H9 (cell line): Measurements from ENCODE around the gene SETBP1. TPM values are rescaled to one million over a fixed set of nuclear protein-coding genes. Genes with fewer than 3 reads are reported as not detected.

Source experiments
- DNase-seq: peaks from one replicate; pipeline ENCODE4 v3.0.0-alpha.2; 2017
- H2AFZ ChIP-seq: one replicate; pipeline ENCODE4 v1.6.1; 2013; ENCODE audit warnings: mild to moderate bottlenecking, low read length, control low read depth, moderate library complexity
- H2AK5ac ChIP-seq: 2 replicates; pipeline ENCODE4 v1.6.1; 2013; ENCODE audit warnings: low read length, control low read depth, mixed read lengths; ENCODE audit not compliant: insufficient read length
- H2BK120ac ChIP-seq: one replicate; pipeline ENCODE4 v1.6.1; 2013; ENCODE audit warnings: low read depth, mild to moderate bottlenecking, low read length, control low read depth, inconsistent platforms; ENCODE audit not compliant: poor library complexity, severe bottlenecking
- H2BK12ac ChIP-seq: 2 replicates; pipeline ENCODE4 v1.6.1; 2013; ENCODE audit warnings: low read length, control low read depth, mixed read lengths, low read depth; ENCODE audit not compliant: insufficient read length
- H2BK15ac ChIP-seq: 2 replicates; pipeline ENCODE4 v1.6.1; 2013; ENCODE audit warnings: low read depth, low read length, control low read depth
- H2BK20ac ChIP-seq: one replicate; pipeline ENCODE4 v1.6.1; 2013; ENCODE audit warnings: low read depth, mild to moderate bottlenecking, low read length, control low read depth, inconsistent platforms; ENCODE audit not compliant: poor library complexity, severe bottlenecking
- H2BK5ac ChIP-seq: 2 replicates; pipeline ENCODE4 v1.6.1; 2013; ENCODE audit warnings: low read length, control low read depth, mixed read lengths; ENCODE audit not compliant: insufficient read length
- H3K14ac ChIP-seq: 2 replicates; pipeline ENCODE4 v1.6.1; 2013; ENCODE audit warnings: low read length, control low read depth; ENCODE audit not compliant: insufficient read depth
- H3K18ac ChIP-seq: 2 replicates; pipeline ENCODE4 v1.6.1; 2013; ENCODE audit warnings: low read depth, mild to moderate bottlenecking, mixed read lengths, low read length, control low read depth; ENCODE audit not compliant: insufficient read length
- H3K23ac ChIP-seq: 2 replicates; pipeline ENCODE4 v1.6.1; 2013; ENCODE audit warnings: low read length, control low read depth, mixed read lengths, low read depth; ENCODE audit not compliant: insufficient read length
- H3K23me2 ChIP-seq: 2 replicates; pipeline ENCODE4 v1.6.1; 2013; ENCODE audit warnings: low read depth, mild to moderate bottlenecking, mixed read lengths, low read length, control low read depth; ENCODE audit not compliant: insufficient read length, poor library complexity, severe bottlenecking
- H3K27ac ChIP-seq: 2 replicates; pipeline ENCODE4 v1.5.1; 2013; ENCODE audit warnings: low read length, control low read depth, mixed read lengths, low read depth; ENCODE audit not compliant: insufficient read length
- H3K27me3 ChIP-seq: 2 replicates; pipeline ENCODE4 v1.6.1; 2013; ENCODE audit warnings: low read length, control low read depth, inconsistent platforms; ENCODE audit not compliant: insufficient read depth
- H3K4ac ChIP-seq: 2 replicates; pipeline ENCODE4 v1.6.1; 2013; ENCODE audit warnings: low read depth, mild to moderate bottlenecking, control low read depth, inconsistent platforms, low read length, moderate library complexity
- H3K4me1 ChIP-seq: 2 replicates; pipeline ENCODE4 v1.6.1; 2013; ENCODE audit warnings: low read length, control low read depth, inconsistent platforms; ENCODE audit not compliant: insufficient read depth
- H3K4me2 ChIP-seq: 2 replicates; pipeline ENCODE4 v1.6.1; 2013; ENCODE audit warnings: low read length, control low read depth, mixed read lengths; ENCODE audit not compliant: insufficient read length, insufficient read depth
- H3K56ac ChIP-seq: 2 replicates; pipeline ENCODE4 v1.6.1; 2013; ENCODE audit warnings: low read depth, mild to moderate bottlenecking, mixed read lengths, low read length, control low read depth; ENCODE audit not compliant: insufficient read length
- H3K79me1 ChIP-seq: 2 replicates; pipeline ENCODE4 v1.6.1; 2013; ENCODE audit warnings: low read depth, mild to moderate bottlenecking, moderate library complexity, low read length, control low read depth, inconsistent platforms; ENCODE audit not compliant: insufficient read depth, poor library complexity, severe bottlenecking
- H3K79me2 ChIP-seq: 2 replicates; pipeline ENCODE4 v1.6.1; 2013; ENCODE audit warnings: low read length, control low read depth, inconsistent platforms; ENCODE audit not compliant: insufficient read depth
- H3K9ac ChIP-seq: 2 replicates; pipeline ENCODE4 v1.6.1; 2013; ENCODE audit warnings: low read length, control low read depth, mixed read lengths; ENCODE audit not compliant: insufficient read length; ENCODE audit errors: extremely low read depth
- H3K9me3 ChIP-seq: one replicate; pipeline ENCODE4 v1.6.1; 2013; ENCODE audit warnings: low read depth, low read length, inconsistent platforms; ENCODE audit not compliant: control insufficient read depth
- H3T11ph ChIP-seq: one replicate; pipeline ENCODE4 v1.6.1; 2013; ENCODE audit warnings: mild to moderate bottlenecking, low read length, control low read depth, inconsistent platforms
- H4K20me1 ChIP-seq: one replicate; pipeline ENCODE4 v1.6.1; 2013; ENCODE audit not compliant: control insufficient read depth, insufficient read length, insufficient read depth
- H4K5ac ChIP-seq: 2 replicates; pipeline ENCODE4 v1.6.1; 2013; ENCODE audit warnings: low read depth, mild to moderate bottlenecking, mixed read lengths, low read length, control low read depth; ENCODE audit not compliant: insufficient read length
- H4K8ac ChIP-seq: replicated peaks from 2 replicates; pipeline ENCODE4 v1.6.1; 2013; ENCODE audit warnings: low read length, control low read depth, mixed read lengths, low read depth; ENCODE audit not compliant: insufficient read length
- H4K91ac ChIP-seq: 2 replicates; pipeline ENCODE4 v1.6.1; 2013; ENCODE audit warnings: low read depth, mild to moderate bottlenecking, moderate library complexity, mixed read lengths, low read length, control low read depth; ENCODE audit not compliant: insufficient read length
- H3K27ac Mint-ChIP-seq, 3 experiments: 2 replicates in 2 of 3; 3 replicates in 1 of 3; pipeline ENCODE4 v1.8.0; 2020 to 2021; ENCODE audit warnings: mixed read lengths in 3 of 3, mild to moderate bottlenecking in 1 of 3, moderate library complexity in 1 of 3
- H3K27me3 Mint-ChIP-seq: 2 replicates; pipeline ENCODE4 v1.8.0; 2021; ENCODE audit warnings: low read depth, mild to moderate bottlenecking, moderate library complexity, mixed read lengths
- H3K36me3 Mint-ChIP-seq, 3 experiments: 2 replicates in 2 of 3; 3 replicates in 1 of 3; pipeline ENCODE4 v1.8.0; 2020 to 2021; ENCODE audit warnings: low read depth in 3 of 3, mixed read lengths in 3 of 3; ENCODE audit not compliant: insufficient read depth in 1 of 3
- H3K4me1 Mint-ChIP-seq, 2 experiments: 2 replicates each; pipeline ENCODE4 v1.8.0; 2020; ENCODE audit warnings: mixed read lengths in 2 of 2
- H3K4me3 Mint-ChIP-seq, 2 experiments: 2 replicates in 1 of 2; 3 replicates in 1 of 2; pipeline ENCODE4 v1.8.0; 2020 to 2021; ENCODE audit warnings: mild to moderate bottlenecking in 2 of 2, mixed read lengths in 2 of 2, moderate library complexity in 1 of 2
- H3K9me3 Mint-ChIP-seq, 2 experiments: 2 replicates in 1 of 2; 3 replicates in 1 of 2; pipeline ENCODE4 v1.8.0; 2020; ENCODE audit warnings: mild to moderate bottlenecking in 2 of 2, mixed read lengths in 2 of 2, moderate library complexity in 1 of 2
- CTCF ChIP-seq: fragments of 200-600 bp; sonication (generic); conservative IDR thresholded peaks from 3 replicates; pipeline ENCODE4 v1.8.0; 2021; ENCODE audit warnings: antibody characterized with exemption, mild to moderate bottlenecking
- WGBS: extraction: QIAGEN DNeasy Blood & Tissue Kit; methylation state at CpG from one replicate; pipeline ENCODE4 v1.1.7; 2013; ENCODE audit warnings: missing lambda C conversion rate, low lambda C conversion rate, mixed read lengths; ENCODE audit not compliant: insufficient read length; ENCODE audit errors: extremely low coverage; 5-methylcytosine and 5-hydroxymethylcytosine counted together
- total RNA-seq: library from RNA; stranded (reverse); gene quantifications from 2 replicates; pipeline ENCODE4 v1.2.1, GENCODE V29; 2021

Gene SETBP1
- total RNA-seq, 1 experiment from 2014 or later: 4.6 TPM

DNA sequence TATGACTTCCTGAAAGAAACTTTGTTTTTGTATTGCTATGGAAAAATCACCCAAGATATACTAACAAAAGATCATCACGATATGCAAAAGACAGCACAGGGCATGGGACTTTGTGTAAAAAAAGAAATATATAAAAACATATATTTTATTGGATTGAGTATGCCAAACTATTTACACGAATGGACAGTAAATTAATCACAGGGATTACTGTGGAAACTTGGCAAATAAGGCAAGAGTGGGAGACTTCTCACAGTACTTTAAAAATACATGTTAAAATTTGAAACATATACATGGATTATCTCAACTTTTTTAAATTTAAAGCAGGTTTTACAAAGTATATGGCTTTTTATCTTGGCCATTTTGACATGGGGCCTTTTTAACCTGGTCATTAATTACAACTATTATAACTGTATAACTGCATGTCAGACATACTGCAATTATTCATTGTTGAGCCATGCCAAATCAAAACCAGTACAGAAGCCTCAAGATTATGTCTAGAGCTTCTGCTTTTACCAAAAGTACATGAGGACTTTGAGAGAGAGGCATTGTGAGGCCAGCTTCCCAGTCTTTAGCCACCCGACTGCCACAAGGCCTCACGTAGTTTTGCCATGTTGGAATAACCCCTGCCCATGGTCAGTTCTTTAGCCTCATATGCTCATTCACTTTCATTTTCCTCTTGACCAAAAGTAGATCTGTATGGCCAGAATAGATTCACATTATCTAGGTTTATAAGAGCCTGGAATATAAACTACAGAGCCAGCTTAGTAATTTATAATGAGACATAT is 419.8 kb downstream of the SETBP1 start:
- no peaks in the 10 kb centered on the region; the same call in 1 of the 2 replicates for H3K27me3 ChIP-seq
- no peak overlapping the region for H2BK5ac ChIP-seq
- Mint-ChIP-seq H3K4me1 (peaks cover 13 to 20% of the 10 kb centered on the region in 2 experiments), H3K27me3 (no peaks in the 10 kb centered on the region), H3K4me3 (no peak overlapping the region), H3K36me3 (0 out of 7 replicates have a peak, but pooled peaks cover 0 to 2% (median 0%) of the 10 kb centered on the region in 3 experiments), H3K27ac (no peak overlapping the region), H3K9me3 (no peaks in the 10 kb centered on the region; a peak in 2 of 5 replicates)
- H3K56ac ChIP-seq: no peak overlapping the region
- H3K18ac ChIP-seq: no peak overlapping the region
- H2AFZ ChIP-seq: no peak overlapping the region
- H3K79me1 ChIP-seq: no peaks in the 10 kb centered on the region
- H4K5ac ChIP-seq: no peak overlapping the region
- no peak overlapping the region for H4K91ac ChIP-seq
- DNase-seq: no peak
- H2BK120ac ChIP-seq: no peak overlapping the region
- 0 out of 2 replicates have a peak, but pooled peaks cover 3% of the 10 kb centered on the region for H3K4me1 ChIP-seq
- no peaks in the 10 kb centered on the region for H4K20me1 ChIP-seq
- H2BK15ac ChIP-seq: no peak overlapping the region
- H3K4me2 ChIP-seq: no peak overlapping the region
- no peak overlapping the region for H3K14ac ChIP-seq
- H3K23me2 ChIP-seq: no peaks in the 10 kb centered on the region
- H2BK20ac ChIP-seq: no peak overlapping the region
- no peaks in the 10 kb centered on the region for H3K9me3 ChIP-seq
- no peak overlapping the region for H3K23ac ChIP-seq
- no peak overlapping the region for H2AK5ac ChIP-seq
- no peak overlapping the region for H3K4ac ChIP-seq
- H2BK12ac ChIP-seq: no peak overlapping the region
- H3K27ac ChIP-seq: no peak overlapping the region
- H3K9ac ChIP-seq: no peak overlapping the region
- no peak overlapping the region for H4K8ac ChIP-seq
- H3K79me2 ChIP-seq: no peaks in the 10 kb centered on the region
- no peak for TF ChIP-seq CTCF
- H3T11ph ChIP-seq: no peak overlapping the region
- WGBS: no CpG with 5 or more reads among the region's 4 CpGs
